LNCaP clone FGC (cell line): Measurements from ENCODE around the gene CDC26.
"Not testable (repeated sequence)": the region's sequence is repeated elsewhere in the genome, so short reads cannot be mapped to it uniquely, and the experiment has no call there.

ENCODE experiments used
- DNase-seq: peaks from one replicate; pipeline ENCODE4 v3.0.0-alpha.2; 2011; ENCODE audit warnings: low read depth
- H3K4me3 ChIP-seq: 2 replicates; pipeline ENCODE4 v1.5.1; 2011; ENCODE audit warnings: mild to moderate bottlenecking, low read depth, low read length, control low read depth
- CTCF ChIP-seq: IDR thresholded peaks from 2 replicates; pipeline ENCODE4 v1.5.1; 2012; ENCODE audit warnings: mild to moderate bottlenecking; ENCODE audit not compliant: control insufficient read depth, insufficient read depth; ENCODE audit errors: extremely low read depth

CDC26 gene

GRCh38 chr9:113238859-113239232 is 36.5 kb downstream of the CDC26 start:
- TF ChIP-seq CTCF, result no peak
- DNase-seq, result no peak
- no peak overlapping the region for H3K4me3 ChIP-seq

GRCh38 chr9:113238202-113238858 is 37.0 kb downstream of the CDC26 start:
- TF ChIP-seq CTCF, result no peak
- DNase-seq, result no peak
- H3K4me3 ChIP-seq, result no peak overlapping the region

- no peak for DNase-seq
- TF ChIP-seq CTCF, result no peak
- no peak overlapping the region for H3K4me3 ChIP-seq
These were observed 38.3 kb downstream of the CDC26 start for GRCh38 chr9:113237026-113237425.

- not testable (repeated sequence) for DNase-seq, H3K4me3 ChIP-seq
These were observed 39.6 kb downstream of the CDC26 start for GRCh38 chr9:113235701-113236255.

GRCh38 chr9:113231701-113232100 is 43.7 kb downstream of the CDC26 start:
- no peak overlapping the region for H3K4me3 ChIP-seq
- TF ChIP-seq CTCF, result no peak
- DNase-seq, result no peak

GRCh38 chr9:113228130-113228665 is 47.2 kb downstream of the CDC26 start:
- H3K4me3 ChIP-seq, result no peak overlapping the region
- DNase-seq, result no peak
- TF ChIP-seq CTCF, result no peak

- TF ChIP-seq CTCF, result no peak
- DNase-seq, result no peak
- H3K4me3 ChIP-seq, result no peak overlapping the region
These were observed 47.9 kb downstream of the CDC26 start for GRCh38 chr9:113227436-113227835.
